Heart left ventricle (tissue), 16 donors: Measurements from ENCODE around the gene ENKD1. TPM values are rescaled to one million over a fixed set of nuclear protein-coding genes. Genes with fewer than 3 reads are reported as not detected.
A peak's percentile ranks its signal among the peaks of the same experiment; 100 is the strongest.
"Not testable (repeated sequence)": the region's sequence is repeated elsewhere in the genome, so short reads cannot be mapped to it uniquely, and the experiment has no call there.

Source experiments
- ATAC-seq, 4 donors: fragments of 200-7000 bp; cut with Tn5 transposase; one replicate each; pipeline ENCODE4 v1.9.1; 2020 to 2022; ENCODE audit warnings: moderate library complexity in 4 of 4, mild to moderate bottlenecking in 3 of 4, moderate number of reproducible peaks in 1 of 4
- DNase-seq, 5 donors: peaks; one replicate each; pipeline ENCODE4 v3.0.0-alpha.2; 2020
- H3K27ac ChIP-seq, 12 donors: fragments of 200-600 bp; sonication (generic) in 4 of 12; one replicate each; pipeline versions ENCODE4 v1.5.0 to v1.8.0; 2016 to 2022; ENCODE audit warnings: mild to moderate bottlenecking in 2 of 12
- H3K27me3 ChIP-seq, 9 donors: fragments of 200-600 bp; sonication (generic) in 2 of 9; one replicate each; pipeline versions ENCODE4 v1.5.1 to v1.8.0; 2016 to 2022; ENCODE audit warnings: mild to moderate bottlenecking in 3 of 9
- H3K36me3 ChIP-seq, 9 donors: fragments of 200-600 bp; sonication (generic) in 2 of 9; one replicate each; pipeline versions ENCODE4 v1.5.0 to v1.8.0; 2018 to 2022; ENCODE audit warnings: mild to moderate bottlenecking in 2 of 9
- H3K4me1 ChIP-seq, 12 donors: fragments of 200-600 bp; sonication (generic) in 4 of 12; one replicate each; pipeline versions ENCODE4 v1.5.0 to v1.8.0; 2016 to 2022; ENCODE audit warnings: mild to moderate bottlenecking in 3 of 12
- H3K4me3 ChIP-seq, 12 donors: fragments of 200-600 bp; sonication (generic) in 4 of 12; one replicate each; pipeline versions ENCODE4 v1.5.0 to v1.8.0; 2017 to 2022; ENCODE audit warnings: mild to moderate bottlenecking in 9 of 12, moderate library complexity in 4 of 12
- H3K9me3 ChIP-seq, 12 donors: fragments of 200-600 bp; sonication (generic) in 4 of 12; one replicate each; pipeline versions ENCODE4 v1.5.0 to v1.8.0; 2016 to 2022; ENCODE audit warnings: mild to moderate bottlenecking in 1 of 12
- POLR2A ChIP-seq, 2 donors: fragments of 450-650 bp; IDR thresholded peaks; one replicate each; pipeline ENCODE4 v1.6.1; 2017; ENCODE audit warnings: antibody characterized with exemption in 2 of 2, mild to moderate bottlenecking in 2 of 2, moderate library complexity in 2 of 2
- WGBS, 4 donors: extraction: QIAGEN DNeasy Blood & Tissue Kit in 2 of 4; methylation state at CpG; one replicate each; pipeline versions ENCODE4 v1.1.5 to v1.1.7; 2013 to 2018; 5-methylcytosine and 5-hydroxymethylcytosine counted together
- intact Hi-C, 10 donors: fragments of 100-400 bp; cut with DNase I; formaldehyde crosslinking; loops; one replicate each; pipeline versions ENCODE4 v1.11.1 to v1.14.2; 2022
- polyA plus RNA-seq, 2 donors: library from polyadenylated mRNA; stranded (reverse); fragments of 200-250 nt; gene quantifications; one replicate each; pipeline ENCODE4 v1.2.3, GENCODE V29; 2013
- total RNA-seq, 9 donors: library from RNA; depleted of rRNA in 2 of 9; stranded (reverse); fragments of >200 nt in 2 of 9; fragmentation: NEBNext Ultra II Directional in 3 of 9; extraction: Animal tissue kit (Norgen Biotek cat#: 25700) in 3 of 9; gene quantifications; one replicate each; pipeline versions ENCODE4 v1.1.0 to v1.2.4, GENCODE V29; 2016 to 2023
- TF ChIP-seq, protein P1 (sequence below), 12 donors: fragments of 200-600 bp; sonication (generic) in 4 of 12; IDR thresholded peaks; one replicate each; pipeline versions ENCODE4 v1.5.0 to v1.8.0; 2018 to 2022; ENCODE audit warnings: antibody characterized with exemption in 12 of 12, mild to moderate bottlenecking in 5 of 12
- donor health status: ischemic (EF 13 %, LVEDD 7.1; RV severe dilation, severe dysfunction).
- donor health status: healthy with polysubstance abuse.
- donor health status: DM: no; HTN: yes; CAD: no.
- donor health status: DM: no; HTN: no; CAD: no.
- donor health status: ischemic (EF 25% LVEDD 6.9; RV normal size, moderate dysfunction).
- donor health status: ischemic (EF 25% LVEDD 5.7; RV mildly dilated, moderate dysfunction).
- donor health status: healthy.
- donor health status: DM: yes; HTN: yes; CAD: no.
- donor health status: ischemic (EF 35%, LVEDD 5.7; RV mildly dilated, moderate dysfunction).
- donor health status: nonischemic (EF 11% LVEDD 7.7; RV severe dilation, severe dysfunction).
- donor health status: DM: yes; HTN: yes; CAD: no.
- donor health status: PGD.
- donor health status: ischemic (EF 29% LVEDD 5.4; RV normal size, mild dysfunction).
- donor health status: nonischemic (EF 23%, LVEDD 6.1; RV moderate dilation, normal function).

ENKD1 gene
- total and polyA plus RNA-seq, 11 donors, result 7.6 to 26.9 (median 10.6) TPM

DNA sequence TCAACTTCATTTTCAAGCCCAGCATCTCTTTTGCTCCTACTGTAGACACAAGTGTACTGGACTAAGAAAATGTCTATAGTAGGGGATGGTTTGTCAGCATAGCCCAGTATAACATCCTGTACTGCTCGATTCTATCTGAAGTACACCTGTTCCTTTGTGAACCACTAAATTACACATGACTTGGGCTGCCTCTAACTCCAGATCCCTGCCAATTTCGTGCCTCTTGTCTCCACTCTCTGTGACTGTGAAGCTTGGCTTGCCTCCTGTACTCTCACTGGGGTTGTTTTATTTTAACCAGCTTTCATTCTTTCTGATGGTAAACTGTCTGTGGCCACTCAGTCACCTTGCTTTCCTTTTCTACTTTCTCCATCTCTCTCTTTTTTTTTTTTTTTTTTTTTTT is 28.1 kb upstream of the ENKD1 start:
- Histone ChIP-seq H3K9me3 (peaks cover 0 to 8% (median 0%) of the 10 kb centered on the region in 12 donors), H3K4me1 (no peaks in the 10 kb centered on the region), H3K4me3 (no peak overlapping the region), H3K36me3 (peaks cover 0 to 13% (median 0%) of the 10 kb centered on the region in 9 donors), H3K27me3 (no peaks in the 10 kb centered on the region), H3K27ac (no peak overlapping the region)
- TF ChIP-seq POLR2A (IDR thresholded peaks at IDR 0.05), result no peak
- TF ChIP-seq, protein P1, sequence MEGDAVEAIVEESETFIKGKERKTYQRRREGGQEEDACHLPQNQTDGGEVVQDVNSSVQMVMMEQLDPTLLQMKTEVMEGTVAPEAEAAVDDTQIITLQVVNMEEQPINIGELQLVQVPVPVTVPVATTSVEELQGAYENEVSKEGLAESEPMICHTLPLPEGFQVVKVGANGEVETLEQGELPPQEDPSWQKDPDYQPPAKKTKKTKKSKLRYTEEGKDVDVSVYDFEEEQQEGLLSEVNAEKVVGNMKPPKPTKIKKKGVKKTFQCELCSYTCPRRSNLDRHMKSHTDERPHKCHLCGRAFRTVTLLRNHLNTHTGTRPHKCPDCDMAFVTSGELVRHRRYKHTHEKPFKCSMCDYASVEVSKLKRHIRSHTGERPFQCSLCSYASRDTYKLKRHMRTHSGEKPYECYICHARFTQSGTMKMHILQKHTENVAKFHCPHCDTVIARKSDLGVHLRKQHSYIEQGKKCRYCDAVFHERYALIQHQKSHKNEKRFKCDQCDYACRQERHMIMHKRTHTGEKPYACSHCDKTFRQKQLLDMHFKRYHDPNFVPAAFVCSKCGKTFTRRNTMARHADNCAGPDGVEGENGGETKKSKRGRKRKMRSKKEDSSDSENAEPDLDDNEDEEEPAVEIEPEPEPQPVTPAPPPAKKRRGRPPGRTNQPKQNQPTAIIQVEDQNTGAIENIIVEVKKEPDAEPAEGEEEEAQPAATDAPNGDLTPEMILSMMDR (IDR thresholded peaks at IDR 0.05), result no peak
- 41 to 47% (median 44%) methylated on average over 2 of the region's 2 CpGs for WGBS, 4 donors
- intact Hi-C loops, result no loop called here
- DNase-seq (no peak), ATAC-seq (peak in 3 of 4 donors; percentile 49 to 82 (median 74))

DNA sequence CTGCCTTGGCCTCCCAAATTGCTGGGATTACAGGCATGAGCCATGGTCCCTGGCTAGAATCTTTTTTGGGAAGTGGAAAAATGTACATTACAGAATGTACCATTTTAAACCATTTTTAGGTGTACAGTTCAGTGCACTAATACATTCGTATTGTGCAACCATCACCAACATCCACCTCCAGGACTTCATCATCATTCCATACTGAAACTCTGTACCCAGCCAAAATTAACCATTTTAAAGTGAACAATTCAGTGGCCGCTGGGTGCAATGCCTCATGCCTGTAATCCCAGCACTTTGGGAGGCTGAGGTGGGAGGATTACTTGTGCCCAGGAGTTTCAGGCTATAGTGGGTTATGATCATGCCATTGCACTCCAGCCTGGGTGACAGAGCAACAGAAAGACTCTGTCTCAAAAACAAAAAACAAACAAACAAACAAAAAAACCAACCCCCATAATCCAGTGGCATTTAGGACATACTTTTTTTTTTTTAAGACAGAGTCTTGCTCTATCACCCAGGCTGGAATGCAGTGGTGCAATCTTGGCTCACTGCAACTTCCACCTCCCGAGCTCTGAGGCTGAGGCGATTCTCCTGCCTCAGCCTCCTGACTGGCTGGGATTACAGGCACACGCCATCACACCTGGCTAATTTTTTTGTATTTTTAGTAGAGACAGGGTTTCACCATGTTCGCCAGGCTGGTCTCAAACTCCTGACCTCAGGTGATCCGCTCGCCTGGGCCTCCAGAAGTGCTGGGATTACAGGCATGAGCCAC is 27.2 kb upstream of the ENKD1 start:
- intact Hi-C loops, result not testable (repeated sequence)
- WGBS, 4 donors, result 94 to 96% (median 94%) methylated on average over 8 of the region's 8 CpGs

DNA sequence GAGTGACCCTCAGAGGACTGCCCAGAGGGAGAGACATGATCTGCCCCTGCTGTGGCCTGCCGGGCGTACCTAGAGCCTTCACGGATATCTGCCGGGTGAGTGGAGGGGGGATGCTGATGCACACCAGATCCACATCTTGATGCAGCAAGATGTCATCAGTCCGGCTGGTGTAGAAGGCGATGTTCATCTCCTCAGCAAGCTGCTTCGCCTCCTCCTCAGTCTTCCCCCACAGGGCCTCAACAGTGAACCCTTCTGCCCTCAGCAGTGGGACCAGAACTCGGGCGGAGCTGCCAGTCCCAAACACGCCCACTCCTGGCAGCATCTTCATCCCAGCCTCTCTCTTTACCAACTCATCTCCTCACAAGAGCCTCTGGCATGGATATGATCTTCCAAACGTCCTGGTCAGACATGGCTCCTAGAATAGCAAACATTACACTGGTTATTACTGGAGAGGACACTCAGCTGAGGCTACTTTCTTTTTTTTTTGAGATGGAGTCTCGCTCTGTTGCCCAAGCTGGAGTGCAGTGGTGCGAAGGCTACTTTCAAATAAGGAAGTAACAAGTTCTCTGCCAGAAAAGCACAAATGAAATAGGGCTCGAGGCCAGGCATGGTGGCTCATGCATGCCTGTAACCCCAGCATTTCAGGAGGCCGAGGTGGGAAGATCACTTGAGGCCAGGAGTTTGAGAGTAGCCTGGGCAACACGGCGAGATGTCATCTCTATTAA is 19.0 kb upstream of the ENKD1 start:
- DNase-seq (no peak), ATAC-seq (peak in 1 of 4 donors; percentile 33)
- intact Hi-C loops, result no loop called here
- Histone ChIP-seq H3K4me3 (no peak overlapping the region), H3K27me3 (no peaks in the 10 kb centered on the region), H3K27ac (peak overlapping the region in 11 of 12 donors; percentile 41 to 82 (median 68)), H3K36me3 (peaks cover 0 to 29% (median 16%) of the 10 kb centered on the region in 9 donors), H3K4me1 (peaks cover 0 to 15% (median 5%) of the 10 kb centered on the region in 12 donors), H3K9me3 (no peaks in the 10 kb centered on the region)
- TF ChIP-seq, protein P1 (IDR thresholded peaks at IDR 0.05), result no peak
- TF ChIP-seq POLR2A (IDR thresholded peaks at IDR 0.05), result no peak
- 82 to 88% (median 85%) methylated on average over 17 of the region's 17 CpGs for WGBS, 4 donors

More for the DNA sequence above, 27.2 kb upstream of the ENKD1 start:
- H3K4me1 ChIP-seq, ATAC-seq, H3K27me3 ChIP-seq, H3K4me3 ChIP-seq, H3K9me3 ChIP-seq, H3K27ac ChIP-seq, DNase-seq: not testable (repeated sequence)
- H3K36me3 ChIP-seq, result peaks cover 0 to 11% (median 0%) of the 10 kb centered on the region in 9 donors

DNA sequence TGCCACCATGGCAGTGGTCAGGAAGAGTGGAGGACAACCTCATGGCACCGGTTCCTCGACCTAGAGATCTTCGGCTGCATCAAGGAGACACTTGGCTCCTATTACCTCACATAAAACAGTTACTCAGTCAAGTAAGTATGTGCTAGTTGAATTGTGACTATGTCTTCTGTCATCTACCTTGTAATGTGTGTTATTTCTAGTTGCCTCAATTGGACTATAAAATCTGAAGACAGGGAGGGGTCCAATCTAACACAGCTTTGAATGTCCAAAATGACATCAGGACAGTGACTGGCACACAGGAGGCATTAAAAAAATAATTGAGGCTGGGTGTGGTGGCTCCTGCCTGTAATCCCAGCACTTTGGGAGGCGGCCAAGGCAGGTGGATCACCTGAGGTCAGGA is 17.2 kb upstream of the ENKD1 start:
- TF ChIP-seq, protein P1 (IDR thresholded peaks at IDR 0.05), result no peak
- TF ChIP-seq POLR2A (IDR thresholded peaks at IDR 0.05), result no peak
- DNase-seq, result no peak
- no peak overlapping the region for H3K4me3 ChIP-seq
- intact Hi-C loops, result no loop called here
- peaks cover 0 to 34% (median 23%) of the 10 kb centered on the region in 9 donors for H3K36me3 ChIP-seq
- H3K9me3 ChIP-seq, result no peaks in the 10 kb centered on the region
- no peak overlapping the region for H3K27ac ChIP-seq
- ATAC-seq, result no peak
- 96 to 100% (median 97%) methylated on average over 4 of the region's 4 CpGs for WGBS, 4 donors
- H3K4me1 ChIP-seq, result peaks cover 0 to 15% (median 5%) of the 10 kb centered on the region in 12 donors
- H3K27me3 ChIP-seq, result no peaks in the 10 kb centered on the region
